Esophagus squamous epithelium (tissue), 4 donors: ENCODE results near the gene ST6GAL2.

Experiments
- CTCF ChIP-seq, 6 experiments: fragments of 450-650 bp in 4 of 6; fragments of 200-600 bp in 2 of 6; sonication (generic) in 2 of 6; IDR thresholded peaks; one replicate each; pipeline ENCODE4 v1.5.1; 2016 to 2019; ENCODE audit warnings: antibody characterized with exemption in 6 of 6, mild to moderate bottlenecking in 4 of 6, moderate library complexity in 4 of 6
- POLR2A ChIP-seq, 4 donors: fragments of 450-650 bp; IDR thresholded peaks; one replicate each; pipeline ENCODE4 v1.6.1; 2017; ENCODE audit warnings: antibody characterized with exemption in 4 of 4, mild to moderate bottlenecking in 4 of 4, moderate library complexity in 3 of 4

DNA sequence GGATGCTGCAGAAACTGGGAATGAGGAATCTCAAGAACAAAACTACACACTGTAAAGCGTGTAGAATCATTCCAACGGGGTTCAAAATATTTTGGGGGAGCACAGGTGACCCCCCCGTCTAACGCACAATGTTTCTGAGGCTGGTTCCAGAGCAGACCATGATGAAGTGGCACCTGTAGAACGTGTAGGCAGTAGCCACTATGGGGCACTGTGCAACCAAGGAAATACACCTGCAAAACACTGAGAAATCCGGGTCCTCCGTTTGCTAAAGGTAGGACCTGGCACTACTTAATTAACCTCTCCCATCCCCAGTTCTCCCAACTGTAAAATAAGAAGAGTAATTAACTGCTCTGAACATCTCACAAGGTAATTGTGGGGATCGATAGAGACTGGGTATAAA is 22.6 kb downstream of the ST6GAL2 start:
- TF ChIP-seq CTCF (IDR thresholded peaks at IDR 0.05) (peak in 5 of 6 experiments; percentile 21 to 49 (median 27)), POLR2A (IDR thresholded peaks at IDR 0.05) (no peak)
